PC-3 (cell line): ENCODE data around the gene IER3. TPM values are rescaled to one million over a fixed set of nuclear protein-coding genes. Genes with fewer than 3 reads are reported as not detected.
"Not testable (repeated sequence)": the region's sequence is repeated elsewhere in the genome, so short reads cannot be mapped to it uniquely, and the experiment has no call there.

ENCODE experiments used
- ATAC-seq: fragments of 200-7000 bp; cut with Tn5 transposase; 2 replicates; pipeline ENCODE4 v1.9.1; 2020; ENCODE audit warnings: mild to moderate bottlenecking, moderate library complexity
- BruUV-seq: library from RNA; stranded (reverse); fragments of 400-500 nt; replicated peaks from 2 replicates; lab custom pipeline; 2021; lab: Mats Ljungman, UMichigan
- CTCF ChIA-PET: fragments of 300-600 bp; sonication (Branson Sonifier 250); formaldehyde crosslinking; loops from one replicate; lab custom pipeline; 2022; ENCODE audit warnings: antibody characterized with exemption; lab: Charles Lee
- POLR2A ChIA-PET: fragments of 300-600 bp; sonication (Branson Sonifier 250); formaldehyde crosslinking; loops from one replicate; lab custom pipeline; 2022; ENCODE audit warnings: antibody characterized with exemption; ENCODE audit not compliant: unreplicated experiment; lab: Charles Lee
- DNase-seq: peaks from one replicate; pipeline ENCODE4 v3.0.0-alpha.2; 2015
- H2AFZ ChIP-seq: fragments of 300-600 bp; sonication (generic); 2 replicates; pipeline ENCODE4 v1.6.0; 2016; ENCODE audit warnings: antibody characterized with exemption, low read length
- H3F3A ChIP-seq: fragments of 300-600 bp; sonication (generic); one replicate; pipeline ENCODE4 v1.6.0; 2017; ENCODE audit warnings: antibody characterized with exemption, low read length, control low read depth, mild to moderate bottlenecking; ENCODE audit not compliant: unreplicated experiment
- H3K27ac ChIP-seq: fragments of 300-600 bp; sonication (generic); 2 replicates; pipeline ENCODE4 v1.5.1; 2016; ENCODE audit warnings: mild to moderate bottlenecking, low read length
- H3K27me3 ChIP-seq: fragments of 300-600 bp; sonication (generic); 2 replicates; pipeline ENCODE4 v1.6.1; 2016; ENCODE audit warnings: low read length, mixed read lengths
- H3K36me3 ChIP-seq: fragments of 300-600 bp; sonication (generic); 2 replicates; pipeline ENCODE4 v1.6.1; 2016; ENCODE audit warnings: low read depth, mixed run types, low read length, mixed read lengths
- H3K4me1 ChIP-seq: fragments of 300-600 bp; sonication (generic); 2 replicates; pipeline ENCODE4 v1.5.1; 2016; ENCODE audit warnings: low read length; ENCODE audit not compliant: insufficient read depth
- H3K4me2 ChIP-seq: fragments of 300-600 bp; sonication (generic); 2 replicates; pipeline ENCODE4 v1.6.0; 2016; ENCODE audit warnings: low read length
- H3K4me3 ChIP-seq: fragments of 300-600 bp; sonication (generic); 2 replicates; pipeline ENCODE4 v1.5.1; 2016; ENCODE audit warnings: mild to moderate bottlenecking, low read length, mixed read lengths
- H3K79me2 ChIP-seq: fragments of 300-600 bp; sonication (generic); 2 replicates; pipeline ENCODE4 v1.6.1; 2017; ENCODE audit warnings: low read length, mixed read lengths
- H3K9ac ChIP-seq: fragments of 300-600 bp; sonication (generic); 2 replicates; pipeline ENCODE4 v1.6.0; 2016; ENCODE audit warnings: mild to moderate bottlenecking, low read length
- H3K9me2 ChIP-seq: fragments of 300-600 bp; sonication (generic); replicated peaks from 2 replicates; pipeline ENCODE4 v1.6.1; 2016; ENCODE audit warnings: mixed run types, low read length, mixed read lengths
- H3K9me3 ChIP-seq: fragments of 300-600 bp; sonication (generic); 2 replicates; pipeline ENCODE4 v1.6.1; 2016; ENCODE audit warnings: low read length, mixed read lengths
- H4K20me1 ChIP-seq: fragments of 300-600 bp; sonication (generic); 2 replicates; pipeline ENCODE4 v1.6.1; 2016; ENCODE audit warnings: low read length, mixed read lengths
- EZH2 ChIP-seq: fragments of 300-600 bp; sonication (generic); IDR thresholded peaks from one replicate; pipeline ENCODE4 v1.6.1; 2017; ENCODE audit warnings: antibody characterized with exemption, mild to moderate bottlenecking, low read length; ENCODE audit not compliant: unreplicated experiment
- EZH2phosphoT487 ChIP-seq: fragments of 300-600 bp; sonication (generic); IDR thresholded peaks from 2 replicates; pipeline ENCODE4 v1.6.1; 2018; ENCODE audit warnings: mild to moderate bottlenecking, antibody characterized with exemption, low read length, borderline replicate concordance
- intact Hi-C: fragments of 100-400 bp; cut with micrococcal nuclease; formaldehyde crosslinking; loops from 2 replicates; pipeline ENCODE4 v1.9.0; 2023
- total RNA-seq: library from RNA; depleted of rRNA; stranded (reverse); fragments of >200 nt; gene quantifications from 2 replicates; pipeline ENCODE4 v1.2.3, GENCODE V29; 2014
- TF ChIP-seq, protein P1 (sequence below): fragments of 300-600 bp; sonication (generic); conservative IDR thresholded peaks from 2 replicates; pipeline ENCODE4 v1.5.1; 2017; ENCODE audit warnings: antibody characterized with exemption, low read depth, mild to moderate bottlenecking, low read length

The IER3 gene
- total RNA-seq, 1 experiment from 2014 or later = 1,173 TPM

DNA sequence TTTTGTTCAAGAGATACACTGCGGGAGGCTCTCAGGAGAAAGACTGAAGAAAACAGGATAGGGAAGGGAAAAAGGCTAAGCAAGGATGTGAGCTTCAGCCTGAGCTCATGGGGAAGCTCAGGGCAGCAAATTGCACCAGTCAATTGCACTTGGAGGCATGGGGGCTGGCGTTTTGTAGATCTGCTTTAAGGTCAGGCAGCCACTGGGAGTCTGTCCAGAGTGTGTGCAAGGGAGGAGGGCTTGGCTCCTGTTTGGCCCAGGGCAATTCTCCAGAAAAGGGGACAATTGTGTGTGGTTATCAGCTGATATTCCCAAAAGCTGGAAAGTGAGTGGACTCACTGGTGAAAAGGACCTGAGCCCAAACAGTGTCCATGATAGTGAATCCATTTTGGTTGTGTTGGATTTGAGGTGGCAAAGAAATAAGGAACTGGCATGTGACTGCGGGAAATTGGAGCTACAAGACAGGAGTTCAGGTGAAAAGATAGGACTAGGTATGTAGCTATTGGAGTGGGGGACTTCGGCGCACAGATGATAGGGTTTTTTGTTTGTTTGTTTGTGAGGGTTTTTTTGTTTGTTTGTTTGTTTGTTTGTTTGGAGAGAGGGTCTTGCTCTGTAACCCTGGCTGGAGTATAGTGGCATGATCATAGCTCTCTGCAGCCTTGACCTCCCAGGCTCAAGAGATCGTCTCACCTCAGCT lies 22.3 kb upstream of the IER3 start:
- H3K27me3 ChIP-seq = no peaks in the 10 kb centered on the region
- no peaks in the 10 kb centered on the region for H3K9me2 ChIP-seq
- no TSS peak for BruUV-seq
- H2AFZ ChIP-seq = no peak overlapping the region
- no peak for ATAC-seq
- TF ChIP-seq EZH2phosphoT487 (no peak), EZH2 (no peak)
- TF ChIP-seq, protein P1, sequence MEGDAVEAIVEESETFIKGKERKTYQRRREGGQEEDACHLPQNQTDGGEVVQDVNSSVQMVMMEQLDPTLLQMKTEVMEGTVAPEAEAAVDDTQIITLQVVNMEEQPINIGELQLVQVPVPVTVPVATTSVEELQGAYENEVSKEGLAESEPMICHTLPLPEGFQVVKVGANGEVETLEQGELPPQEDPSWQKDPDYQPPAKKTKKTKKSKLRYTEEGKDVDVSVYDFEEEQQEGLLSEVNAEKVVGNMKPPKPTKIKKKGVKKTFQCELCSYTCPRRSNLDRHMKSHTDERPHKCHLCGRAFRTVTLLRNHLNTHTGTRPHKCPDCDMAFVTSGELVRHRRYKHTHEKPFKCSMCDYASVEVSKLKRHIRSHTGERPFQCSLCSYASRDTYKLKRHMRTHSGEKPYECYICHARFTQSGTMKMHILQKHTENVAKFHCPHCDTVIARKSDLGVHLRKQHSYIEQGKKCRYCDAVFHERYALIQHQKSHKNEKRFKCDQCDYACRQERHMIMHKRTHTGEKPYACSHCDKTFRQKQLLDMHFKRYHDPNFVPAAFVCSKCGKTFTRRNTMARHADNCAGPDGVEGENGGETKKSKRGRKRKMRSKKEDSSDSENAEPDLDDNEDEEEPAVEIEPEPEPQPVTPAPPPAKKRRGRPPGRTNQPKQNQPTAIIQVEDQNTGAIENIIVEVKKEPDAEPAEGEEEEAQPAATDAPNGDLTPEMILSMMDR = no peak
- intact Hi-C loops = no loop called here
- no peaks in the 10 kb centered on the region for H3K36me3 ChIP-seq
- no peaks in the 10 kb centered on the region for H3K9me3 ChIP-seq
- H3K9ac ChIP-seq = no peak overlapping the region
- no peak overlapping the region for H3K27ac ChIP-seq
- no peak overlapping the region for H3K4me2 ChIP-seq
- no peaks in the 10 kb centered on the region for H3K79me2 ChIP-seq
- CTCF ChIA-PET = no interaction called here
- H3K4me1 ChIP-seq = peaks cover 42% of the 10 kb centered on the region
- H4K20me1 ChIP-seq = no peaks in the 10 kb centered on the region
- POLR2A ChIA-PET = interaction anchor here (1.2 kb wide), 1 partner anchor 14 kb away, joined by 4 read pairs; no protein-coding TSS in a partner anchor
- H3K4me3 ChIP-seq = no peak overlapping the region
- no peak for DNase-seq
- H3F3A ChIP-seq = peaks cover 14% of the 10 kb centered on the region

DNA sequence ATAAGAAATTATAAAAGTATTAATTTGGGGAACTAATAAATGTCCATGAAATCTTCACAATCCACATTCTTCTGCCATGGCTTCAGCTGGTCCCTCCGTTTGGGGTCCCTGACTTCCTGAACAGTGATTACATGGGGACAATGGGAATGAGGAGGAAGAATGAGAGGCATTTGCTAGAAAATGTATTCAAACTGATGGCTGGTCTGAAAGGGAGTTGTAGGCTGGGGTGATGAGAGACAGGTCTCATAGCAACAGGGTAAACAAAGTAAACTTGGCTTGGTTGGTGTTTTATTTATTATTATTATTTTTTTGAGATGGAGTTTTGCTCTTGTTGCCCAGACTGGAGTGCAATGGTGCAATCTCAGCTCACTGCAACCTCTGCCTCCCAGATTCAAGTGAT lies 21.1 kb upstream of the IER3 start:
- H3K36me3 ChIP-seq, CTCF ChIA-PET, H3K27me3 ChIP-seq, H3K9me3 ChIP-seq, H3K4me2 ChIP-seq, BruUV-seq, H3K9ac ChIP-seq, ATAC-seq, POLR2A ChIA-PET, H3K9me2 ChIP-seq, H2AFZ ChIP-seq, H3K79me2 ChIP-seq, H3K27ac ChIP-seq, H3K4me3 ChIP-seq, DNase-seq, H4K20me1 ChIP-seq, intact Hi-C loops: not testable (repeated sequence)
- peaks cover 14% of the 10 kb centered on the region for H3F3A ChIP-seq
- H3K4me1 ChIP-seq = peaks cover 37% of the 10 kb centered on the region

DNA sequence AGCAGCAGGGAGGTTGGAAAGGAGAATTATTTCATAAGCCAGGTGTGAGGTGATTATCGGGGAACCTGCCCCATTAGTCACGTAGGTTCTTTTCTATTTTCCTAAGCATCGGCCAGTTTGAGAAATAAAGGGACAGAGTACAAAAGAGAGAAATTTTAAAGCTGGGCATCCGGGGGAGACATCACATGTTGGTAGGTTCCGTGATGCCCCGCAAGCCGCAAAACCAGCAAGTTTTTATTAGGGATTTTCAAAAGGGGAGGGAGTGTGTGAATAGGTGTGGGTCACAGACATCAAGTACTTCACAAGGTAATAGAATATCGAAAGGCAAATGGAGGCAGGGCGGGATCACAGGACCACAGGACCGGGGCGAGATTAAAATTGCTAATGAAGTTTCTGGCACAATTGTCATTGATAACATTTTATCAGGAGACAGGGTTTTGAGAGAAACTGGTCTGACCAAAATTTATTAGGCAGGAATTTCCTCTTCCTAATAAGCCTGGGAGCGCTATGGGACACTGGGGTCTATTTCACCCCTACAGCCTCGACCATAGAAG lies 20.2 kb upstream of the IER3 start:
- H2AFZ ChIP-seq = peak overlapping the region; percentile 49; the same call in 1 of the 2 replicates
- POLR2A ChIA-PET = interaction anchor here (0.7 to 0.9 kb wide), 2 partner anchors 12 to 70 kb away, joined by 3 to 5 read pairs; no protein-coding TSS in a partner anchor
- CTCF ChIA-PET = not testable (repeated sequence)

More for the DNA sequence above, 20.2 kb upstream of the IER3 start:
- H3K4me2 ChIP-seq, intact Hi-C loops, H3K9ac ChIP-seq, H3K4me3 ChIP-seq, H3K27me3 ChIP-seq, H3K9me3 ChIP-seq, H3F3A ChIP-seq, DNase-seq, H3K9me2 ChIP-seq, H3K36me3 ChIP-seq, H4K20me1 ChIP-seq, H3K79me2 ChIP-seq, BruUV-seq, ATAC-seq: not testable (repeated sequence)
- peaks cover 28% of the 10 kb centered on the region for H3K4me1 ChIP-seq
- H3K27ac ChIP-seq = 0 out of 2 replicates have a peak overlapping the region, but pooled peaks have one; percentile 3
